GM12878 (cell line): Measurements from ENCODE around the gene ABHD12B. TPM values are rescaled to one million over a fixed set of nuclear protein-coding genes. Genes with fewer than 3 reads are reported as not detected.

Experiments used
- ATAC-seq: fragments of 200-7000 bp; cut with Tn5 transposase; 3 replicates; pipeline ENCODE4 v1.9.1; 2020; ENCODE audit warnings: mild to moderate bottlenecking, moderate library complexity
- BruUV-seq: library from RNA; stranded (reverse); fragments of 400-500 nt; replicated peaks from 2 replicates; lab custom pipeline; 2021; lab: Mats Ljungman, UMichigan
- CTCF ChIA-PET: fragments of 300-600 bp; sonication (Branson Sonifier 250); formaldehyde crosslinking; extraction: SDS; loops from one replicate; lab custom pipeline; 2021; ENCODE audit warnings: inconsistent platforms; lab: Yijun Ruan, JAX
- POLR2A ChIA-PET: fragments of 350-600 bp; formaldehyde crosslinking; extraction: SDS; loops from one replicate; lab custom pipeline; 2021; ENCODE audit warnings: inconsistent platforms; lab: Charles Lee
- RAD21 ChIA-PET: fragments of 300-600 bp; sonication (Branson Sonifier 250); formaldehyde crosslinking; loops from one replicate; lab custom pipeline; 2023; ENCODE audit warnings: antibody characterized with exemption; ENCODE audit not compliant: unreplicated experiment; lab: Charles Lee
- SMC1A ChIA-PET: fragments of 300-600 bp; sonication (Branson Sonifier 250); formaldehyde crosslinking; loops from one replicate; lab custom pipeline; 2023; ENCODE audit not compliant: unreplicated experiment, uncharacterized antibody; lab: Charles Lee
- DNase-seq: peaks from one replicate; pipeline ENCODE4 v3.0.0-alpha.2; 2011; ENCODE audit warnings: low read depth, low spot score
- FAIRE-seq: peaks from 3 replicates; lab custom pipeline; 2011; peaks lifted over from hg19 to GRCh38; lab: Jason Lieb, UNC
- H2AFZ ChIP-seq: 2 replicates; pipeline ENCODE4 v1.6.0; 2011; ENCODE audit warnings: low read depth, low read length, control low read depth; ENCODE audit not compliant: control insufficient read depth
- H3K27ac ChIP-seq: 2 replicates; pipeline ENCODE4 v1.5.1; 2011; ENCODE audit warnings: control low read depth; ENCODE audit not compliant: control insufficient read depth, insufficient read depth
- H3K27me3 ChIP-seq, 2 experiments: replicated peaks in 1 of 2; 2 replicates each; pipeline versions ENCODE4 v1.6.0 to v1.6.1; 2011; ENCODE audit warnings: low read length in 1 of 2; ENCODE audit not compliant: control insufficient read depth in 2 of 2, insufficient read depth in 2 of 2
- H3K36me3 ChIP-seq, 2 experiments: 2 replicates each; pipeline ENCODE4 v1.5.1; 2011; ENCODE audit warnings: low read length in 1 of 2; ENCODE audit not compliant: control insufficient read depth in 2 of 2, insufficient read depth in 2 of 2
- H3K4me1 ChIP-seq: 2 replicates; pipeline ENCODE4 v1.6.1; 2011; ENCODE audit warnings: mild to moderate bottlenecking, low read length, moderate library complexity, mixed read lengths; ENCODE audit not compliant: control insufficient read depth, insufficient read depth
- H3K4me2 ChIP-seq: 2 replicates; pipeline ENCODE4 v1.6.0; 2011; ENCODE audit warnings: control low read depth; ENCODE audit not compliant: control insufficient read depth, insufficient read depth
- H3K4me3 ChIP-seq: fragments of 200-600 bp; sonication (generic); 2 replicates; pipeline ENCODE4 v1.5.1; 2016
- H3K79me2 ChIP-seq: 2 replicates; pipeline ENCODE4 v1.6.0; 2011; ENCODE audit warnings: low read length; ENCODE audit not compliant: control insufficient read depth, insufficient read depth
- H3K9ac ChIP-seq: 2 replicates; pipeline ENCODE4 v1.8.0; 2011; ENCODE audit warnings: low read length, control low read depth, mixed read lengths; ENCODE audit not compliant: control insufficient read depth, insufficient read depth
- H3K9me3 ChIP-seq: replicated peaks from 3 replicates; pipeline ENCODE4 v1.5.1; 2011; ENCODE audit warnings: mild to moderate bottlenecking, low read length; ENCODE audit not compliant: control insufficient read depth, insufficient read depth
- H4K20me1 ChIP-seq: 2 replicates; pipeline ENCODE4 v1.6.0; 2011; ENCODE audit not compliant: control insufficient read depth, insufficient read depth
- BCL11A ChIP-seq: IDR thresholded peaks from 2 replicates; pipeline ENCODE4 v1.6.1; 2011; ENCODE audit warnings: low read depth, low read length
- CTCF ChIP-seq, 3 experiments: IDR thresholded peaks in 2 of 3; conservative IDR thresholded peaks in 1 of 3; 2 replicates each; pipeline ENCODE4 v1.5.1; 2011; ENCODE audit warnings: low read depth in 3 of 3, low read length in 3 of 3, mild to moderate bottlenecking in 3 of 3, control low read depth in 2 of 3, moderate library complexity in 2 of 3, inconsistent platforms in 1 of 3, mixed read lengths in 1 of 3; ENCODE audit not compliant: control insufficient read depth in 2 of 3, insufficient read depth in 1 of 3; ENCODE audit errors: extremely low read depth in 1 of 3
- HCFC1 ChIP-seq: fragments of 150-350 bp; IDR thresholded peaks from 2 replicates; pipeline ENCODE4 v1.6.1; 2014; ENCODE audit warnings: low read length
- KDM1A ChIP-seq: fragments of 200-600 bp; sonication (generic); IDR thresholded peaks from 2 replicates; pipeline ENCODE4 v1.6.1; 2016; ENCODE audit warnings: borderline replicate concordance
- NFIC ChIP-seq: IDR thresholded peaks from 2 replicates; pipeline ENCODE4 v1.6.1; 2012; ENCODE audit warnings: low read depth, mild to moderate bottlenecking, inconsistent platforms, low read length, moderate library complexity
- POLR2A ChIP-seq: IDR thresholded peaks from 2 replicates; pipeline ENCODE4 v1.6.1; 2011; ENCODE audit warnings: low read depth, mild to moderate bottlenecking, low read length
- RCOR1 ChIP-seq: conservative IDR thresholded peaks from 2 replicates; pipeline ENCODE4 v1.6.1; 2012; ENCODE audit warnings: low read depth, low read length, improper control_type of control experiment
- SRF ChIP-seq, 2 experiments: IDR thresholded peaks; 2 replicates each; pipeline ENCODE4 v1.6.1; 2011; ENCODE audit warnings: low read depth in 2 of 2, low read length in 2 of 2, mild to moderate bottlenecking in 1 of 2, moderate library complexity in 1 of 2
- TCF12 ChIP-seq: IDR thresholded peaks from 2 replicates; pipeline ENCODE4 v1.6.1; 2011; ENCODE audit warnings: low read depth, mild to moderate bottlenecking, low read length
- YBX1 ChIP-seq: fragments of 450-650 bp; IDR thresholded peaks from 2 replicates; pipeline ENCODE4 v1.6.1; 2016; ENCODE audit warnings: antibody characterized with exemption
- ZNF24 ChIP-seq: fragments of 450-650 bp; IDR thresholded peaks from 2 replicates; pipeline ENCODE4 v1.6.1; 2017; ENCODE audit warnings: antibody characterized with exemption, mild to moderate bottlenecking
- ZSCAN29 ChIP-seq: fragments of 450-650 bp; IDR thresholded peaks from 2 replicates; pipeline ENCODE4 v1.6.1; 2017; ENCODE audit warnings: mild to moderate bottlenecking, moderate library complexity
- ZZZ3 ChIP-seq: IDR thresholded peaks from 2 replicates; pipeline ENCODE4 v1.6.1; 2011; ENCODE audit warnings: low read depth; ENCODE audit not compliant: control insufficient read depth, insufficient read length
- WGBS: methylation state at CpG from one replicate; pipeline ENCODE4 v1.1.6; 2016; ENCODE audit warnings: low lambda C conversion rate; ENCODE audit not compliant: insufficient replicate concordance, insufficient coverage; ENCODE audit errors: missing lambda C conversion rate; 5-methylcytosine and 5-hydroxymethylcytosine counted together
- in situ Hi-C: fragments of 300-500 bp; cut with MboI; formaldehyde crosslinking; loops from 9 replicates; pipeline ENCODE4 v1.14.3; 2018; ENCODE audit warnings: mixed read lengths
- intact Hi-C: fragments of 100-400 bp; cut with micrococcal nuclease; formaldehyde crosslinking; loops from one replicate; pipeline ENCODE4 v1.14.2; 2022; ENCODE audit not compliant: unreplicated experiment
- polyA plus RNA-seq, 11 experiments: library from polyadenylated mRNA; depleted of rRNA in 4 of 11; unstranded in 6 of 11; stranded (reverse) in 5 of 11; fragments of >200 nt; fragmentation: Nextera tagmentation in 4 of 11; fragmentation: Illumina TruSeq in 1 of 11; extraction: Ambion mirVana in 4 of 11; extraction: Trizol in 1 of 11; gene quantifications; 1 replicate in 1 of 11; 2 replicates in 10 of 11; pipeline versions ENCODE4 v1.2.1 to v1.2.3, GENCODE V29; 2011 to 2016; ENCODE audit warnings: inconsistent platforms in 2 of 11, missing spikeins in 2 of 11, low read depth in 1 of 11
- total RNA-seq, 4 experiments: library from RNA; depleted of rRNA in 3 of 4; stranded (reverse); fragments of >200 nt in 3 of 4; fragmentation: Illumina TruSeq in 1 of 4; extraction: Trizol in 1 of 4; gene quantifications; 2 replicates each; pipeline versions ENCODE4 v1.2.1 to v1.2.3, GENCODE V29; 2013 to 2021
- TF ChIP-seq, protein P1 (sequence below): IDR thresholded peaks from 2 replicates; pipeline ENCODE4 v1.6.1; 2012; ENCODE audit warnings: mild to moderate bottlenecking, low read depth, low read length

Gene ABHD12B
- total and polyA plus RNA-seq, 10 of the 15 experiments (the other 5 are each of a cell fraction or from before 2014, with no cell fraction given), result not detected

GRCh38 chr14:50924236-50924635 is 52.4 kb downstream of the ABHD12B start (continued):
- TF ChIP-seq, protein P1, sequence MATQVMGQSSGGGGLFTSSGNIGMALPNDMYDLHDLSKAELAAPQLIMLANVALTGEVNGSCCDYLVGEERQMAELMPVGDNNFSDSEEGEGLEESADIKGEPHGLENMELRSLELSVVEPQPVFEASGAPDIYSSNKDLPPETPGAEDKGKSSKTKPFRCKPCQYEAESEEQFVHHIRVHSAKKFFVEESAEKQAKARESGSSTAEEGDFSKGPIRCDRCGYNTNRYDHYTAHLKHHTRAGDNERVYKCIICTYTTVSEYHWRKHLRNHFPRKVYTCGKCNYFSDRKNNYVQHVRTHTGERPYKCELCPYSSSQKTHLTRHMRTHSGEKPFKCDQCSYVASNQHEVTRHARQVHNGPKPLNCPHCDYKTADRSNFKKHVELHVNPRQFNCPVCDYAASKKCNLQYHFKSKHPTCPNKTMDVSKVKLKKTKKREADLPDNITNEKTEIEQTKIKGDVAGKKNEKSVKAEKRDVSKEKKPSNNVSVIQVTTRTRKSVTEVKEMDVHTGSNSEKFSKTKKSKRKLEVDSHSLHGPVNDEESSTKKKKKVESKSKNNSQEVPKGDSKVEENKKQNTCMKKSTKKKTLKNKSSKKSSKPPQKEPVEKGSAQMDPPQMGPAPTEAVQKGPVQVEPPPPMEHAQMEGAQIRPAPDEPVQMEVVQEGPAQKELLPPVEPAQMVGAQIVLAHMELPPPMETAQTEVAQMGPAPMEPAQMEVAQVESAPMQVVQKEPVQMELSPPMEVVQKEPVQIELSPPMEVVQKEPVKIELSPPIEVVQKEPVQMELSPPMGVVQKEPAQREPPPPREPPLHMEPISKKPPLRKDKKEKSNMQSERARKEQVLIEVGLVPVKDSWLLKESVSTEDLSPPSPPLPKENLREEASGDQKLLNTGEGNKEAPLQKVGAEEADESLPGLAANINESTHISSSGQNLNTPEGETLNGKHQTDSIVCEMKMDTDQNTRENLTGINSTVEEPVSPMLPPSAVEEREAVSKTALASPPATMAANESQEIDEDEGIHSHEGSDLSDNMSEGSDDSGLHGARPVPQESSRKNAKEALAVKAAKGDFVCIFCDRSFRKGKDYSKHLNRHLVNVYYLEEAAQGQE, result no peak

DNA sequence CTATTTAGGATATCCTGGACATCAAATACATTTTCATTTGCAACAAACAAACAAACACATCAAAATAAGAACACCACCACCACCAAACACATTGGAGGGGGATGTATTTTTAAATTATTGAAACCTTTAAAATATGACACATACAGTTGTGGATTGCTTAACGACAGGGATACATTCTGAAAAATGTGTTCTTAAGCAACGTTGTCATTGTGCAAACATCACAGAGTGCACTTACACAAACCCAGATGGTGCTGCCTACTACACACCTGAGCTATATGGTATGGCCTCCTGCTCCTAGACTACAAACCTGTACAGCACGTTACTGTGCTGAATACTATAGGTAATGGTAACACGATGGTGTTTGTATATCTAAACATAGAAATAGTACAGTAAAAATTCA is 53.0 kb downstream of the ABHD12B start:
- no peaks in the 10 kb centered on the region; the same call in 2 of the 3 replicates for H3K9me3 ChIP-seq
- SMC1A ChIA-PET, result interaction anchor here (0.6 to 1.5 kb wide), 4 partner anchors 10 to 19 kb away, joined by 3 read pairs; no protein-coding TSS in a partner anchor
- FAIRE-seq, result peak; percentile 31
- TF ChIP-seq BCL11A, result no peak
- no peak for TF ChIP-seq RCOR1
- TF ChIP-seq POLR2A, result no peak
- TF ChIP-seq SRF (IDR thresholded peaks at IDR 0.05; ENCODE audit: low read depth in 2 of 2, low read length in 2 of 2), result no peak
- no peak for TF ChIP-seq KDM1A
- no peak for TF ChIP-seq ZNF24
- TF ChIP-seq CTCF (IDR thresholded peaks at IDR 0.05 in 2 of 3, conservative IDR thresholded peaks at IDR 0.05 in 1 of 3; ENCODE audit: control insufficient read depth in 2 of 3, extremely low read depth in 1 of 3, insufficient read depth in 1 of 3, low read depth in 3 of 3, low read length in 3 of 3), result no peak
- TF ChIP-seq, protein P1, result no peak
- TF ChIP-seq ZZZ3, result no peak
- TF ChIP-seq TCF12, result no peak
- TF ChIP-seq HCFC1, result no peak
- TF ChIP-seq ZSCAN29, result no peak
- no peak for TF ChIP-seq NFIC
- no peak for TF ChIP-seq YBX1

More for the DNA sequence above, 53.0 kb downstream of the ABHD12B start:
- Histone ChIP-seq H3K9ac (no peak overlapping the region), H3K4me1 (peaks cover 6% of the 10 kb centered on the region), H2AFZ (no peak overlapping the region), H3K4me2 (no peak overlapping the region), H3K36me3 (no peaks in the 10 kb centered on the region), H4K20me1 (no peaks in the 10 kb centered on the region), H3K27me3 (no peaks in the 10 kb centered on the region), H3K27ac (no peak overlapping the region), H3K79me2 (no peaks in the 10 kb centered on the region), H3K4me3 (no peak overlapping the region)
- POLR2A ChIA-PET, result no interaction called here
- BruUV-seq, result no TSS peak
- in situ Hi-C loops (no loop called here), intact Hi-C loops (no loop called here)
- WGBS, result 14% methylated on average over 4 of the region's 4 CpGs
- DNase-seq, result no peak
- CTCF ChIA-PET, result no interaction called here
- ATAC-seq, result no peak
- RAD21 ChIA-PET, result no interaction called here
